Kidney epithelial cell (primary cell): ENCODE measurements around the gene TPM3. TPM values are rescaled to one million over a fixed set of nuclear protein-coding genes. Genes with fewer than 3 reads are reported as not detected.
A peak's percentile ranks its signal among the peaks of the same experiment; 100 is the strongest.

ENCODE experiments used
- DNase-seq: peaks from one replicate; pipeline ENCODE4 v3.0.0-alpha.2; 2010; ENCODE audit warnings: low read depth
- H3K27me3 ChIP-seq: 2 replicates; pipeline ENCODE4 v1.6.0; 2011; ENCODE audit warnings: low read length; ENCODE audit not compliant: control insufficient read depth, insufficient read depth
- H3K36me3 ChIP-seq: 2 replicates; pipeline ENCODE4 v1.5.1; 2011; ENCODE audit warnings: low read length; ENCODE audit not compliant: control insufficient read depth, insufficient read depth
- H3K4me3 ChIP-seq: 2 replicates; pipeline ENCODE4 v1.5.1; 2011; ENCODE audit warnings: low read depth, mild to moderate bottlenecking, control low read depth, low read length
- CTCF ChIP-seq: IDR thresholded peaks from 2 replicates; pipeline ENCODE4 v1.5.1; 2011; ENCODE audit warnings: mild to moderate bottlenecking, moderate library complexity, low read length, control low read depth, inconsistent platforms; ENCODE audit not compliant: insufficient read depth, poor library complexity, severe bottlenecking
- total RNA-seq: library from RNA; depleted of rRNA; stranded (reverse); fragments of >200 nt; gene quantifications from 2 replicates; pipeline ENCODE4 v1.2.3, GENCODE V29; 2015

Gene TPM3
- total RNA-seq, 1 donor from 2014 or later = 529 TPM

GRCh38 chr1:154193821-154194220, 1.9 kb upstream of the TPM3 start:
- no peak overlapping the region for H3K4me3 ChIP-seq
- no peak for TF ChIP-seq CTCF
- no peaks in the 10 kb centered on the region for H3K36me3 ChIP-seq
- peaks cover 14% of the 10 kb centered on the region for H3K27me3 ChIP-seq
- DNase-seq = no peak

GRCh38 chr1:154192476-154192875, 576 bp upstream of the TPM3 start:
- no peak for TF ChIP-seq CTCF
- no peak overlapping the region for H3K4me3 ChIP-seq
- no peaks in the 10 kb centered on the region for H3K36me3 ChIP-seq
- no peak for DNase-seq
- peaks cover 14% of the 10 kb centered on the region for H3K27me3 ChIP-seq

- H3K36me3 ChIP-seq = no peaks in the 10 kb centered on the region
- peaks cover 14% of the 10 kb centered on the region for H3K27me3 ChIP-seq
- no peak for TF ChIP-seq CTCF
- DNase-seq = no peak
- H3K4me3 ChIP-seq = no peak overlapping the region
These were observed 1.4 kb downstream of the TPM3 start for GRCh38 chr1:154190550-154190949.

- Histone ChIP-seq H3K36me3 (no peaks in the 10 kb centered on the region), H3K27me3 (peaks cover 2% of the 10 kb centered on the region), H3K4me3 (no peak overlapping the region)
- TF ChIP-seq CTCF = no peak
- DNase-seq = no peak
These were observed 4.9 kb downstream of the TPM3 start for GRCh38 chr1:154186852-154187501.

GRCh38 chr1:154186177-154186576, 5.7 kb downstream of the TPM3 start:
- no peak for DNase-seq
- Histone ChIP-seq H3K27me3 (peaks cover 2% of the 10 kb centered on the region), H3K4me3 (no peak overlapping the region), H3K36me3 (no peaks in the 10 kb centered on the region)
- TF ChIP-seq CTCF = peak; percentile 59
